Breast epithelium (tissue), 4 donors: ENCODE data around the gene EIF2D. TPM values are rescaled to one million over a fixed set of nuclear protein-coding genes. Genes with fewer than 3 reads are reported as not detected.

Experiments
- DNase-seq, 2 donors: peaks; one replicate each; pipeline ENCODE4 v3.0.0-alpha.2; 2019; ENCODE audit warnings: low spot score in 2 of 2
- H3K27ac ChIP-seq, 2 donors: fragments of 200-600 bp; sonication (generic) in 1 of 2; one replicate each; pipeline ENCODE4 v1.5.1; 2016 to 2019; ENCODE audit warnings: mild to moderate bottlenecking in 1 of 2
- H3K27me3 ChIP-seq, 2 donors: fragments of 200-600 bp; sonication (generic) in 1 of 2; one replicate each; pipeline versions ENCODE4 v1.5.1 to v1.6.0; 2017 to 2019; ENCODE audit warnings: control low read depth in 1 of 2, mild to moderate bottlenecking in 1 of 2
- H3K36me3 ChIP-seq: fragments of 200-600 bp; one replicate; pipeline ENCODE4 v1.5.1; 2019
- H3K4me1 ChIP-seq, 2 donors: fragments of 200-600 bp; sonication (generic); one replicate each; pipeline ENCODE4 v1.5.1; 2016 to 2019; ENCODE audit warnings: control low read depth in 1 of 2
- H3K4me3 ChIP-seq, 3 donors: fragments of 200-600 bp; sonication (generic); 1 replicate in 2 of 3; 2 replicates in 1 of 3; pipeline ENCODE4 v1.5.1; 2016 to 2019; ENCODE audit warnings: mild to moderate bottlenecking in 3 of 3, moderate library complexity in 2 of 3
- H3K9me3 ChIP-seq, 2 donors: fragments of 200-600 bp; sonication (generic) in 1 of 2; one replicate each; pipeline ENCODE4 v1.5.1; 2016 to 2019; ENCODE audit warnings: control low read depth in 1 of 2
- CTCF ChIP-seq, 3 donors: fragments of 450-650 bp; IDR thresholded peaks; one replicate each; pipeline ENCODE4 v1.5.1; 2016 to 2017; ENCODE audit warnings: antibody characterized with exemption in 3 of 3, mild to moderate bottlenecking in 3 of 3, moderate library complexity in 3 of 3
- POLR2A ChIP-seq: fragments of 450-650 bp; IDR thresholded peaks from one replicate; pipeline ENCODE4 v1.6.1; 2016; ENCODE audit warnings: antibody characterized with exemption, mild to moderate bottlenecking, moderate library complexity
- POLR2AphosphoS5 ChIP-seq, 3 donors: sonication (generic); formaldehyde crosslinking; IDR thresholded peaks; one replicate each; pipeline ENCODE4 v1.6.1; 2017; ENCODE audit warnings: antibody characterized with exemption in 3 of 3
- intact Hi-C: fragments of 100-400 bp; cut with DNase I; formaldehyde crosslinking; loops from one replicate; pipeline ENCODE4 v1.15.1; 2023; ENCODE audit warnings: low total_unique reads
- total RNA-seq, 3 donors: library from RNA; depleted of rRNA; stranded (reverse); fragments of >200 nt; gene quantifications; one replicate each; pipeline ENCODE4 v1.1.0, GENCODE V29; 2016

Gene EIF2D
- total RNA-seq, 3 donors from 2014 or later = 55.4 to 70.1 (median 68.6) TPM

- no peak overlapping the region for H3K4me3 ChIP-seq
- TF ChIP-seq POLR2AphosphoS5 (IDR thresholded peaks at IDR 0.05) (no peak), CTCF (IDR thresholded peaks at IDR 0.05) (no peak), POLR2A (no peak)
- intact Hi-C loops = no loop called here
- no peaks in the 10 kb centered on the region for H3K9me3 ChIP-seq
- no peaks in the 10 kb centered on the region for H3K36me3 ChIP-seq
- DNase-seq = no peak
- peak overlapping the region; percentile 17 to 72 for H3K27ac ChIP-seq
- no peaks in the 10 kb centered on the region for H3K27me3 ChIP-seq
- H3K4me1 ChIP-seq = peaks cover 3 to 10% of the 10 kb centered on the region in 2 donors
Measured at GRCh38 chr1:206559672-206559995, 52.6 kb downstream of the EIF2D start.

- H3K4me3 ChIP-seq = peak overlapping the region in 1 of 3 donors; percentile 56
- no peaks in the 10 kb centered on the region for H3K9me3 ChIP-seq
- no peak for TF ChIP-seq CTCF (IDR thresholded peaks at IDR 0.05)
- TF ChIP-seq POLR2A = no peak
- TF ChIP-seq POLR2AphosphoS5 (IDR thresholded peaks at IDR 0.05) = no peak
- intact Hi-C loops = no loop called here
- no peaks in the 10 kb centered on the region for H3K27me3 ChIP-seq
- H3K36me3 ChIP-seq = no peaks in the 10 kb centered on the region
- no peak for DNase-seq
- peaks cover 3 to 10% of the 10 kb centered on the region in 2 donors for H3K4me1 ChIP-seq
- peak overlapping the region; percentile 77 to 84 for H3K27ac ChIP-seq
Measured at GRCh38 chr1:206558794-206559671, 53.2 kb downstream of the EIF2D start.

DNA sequence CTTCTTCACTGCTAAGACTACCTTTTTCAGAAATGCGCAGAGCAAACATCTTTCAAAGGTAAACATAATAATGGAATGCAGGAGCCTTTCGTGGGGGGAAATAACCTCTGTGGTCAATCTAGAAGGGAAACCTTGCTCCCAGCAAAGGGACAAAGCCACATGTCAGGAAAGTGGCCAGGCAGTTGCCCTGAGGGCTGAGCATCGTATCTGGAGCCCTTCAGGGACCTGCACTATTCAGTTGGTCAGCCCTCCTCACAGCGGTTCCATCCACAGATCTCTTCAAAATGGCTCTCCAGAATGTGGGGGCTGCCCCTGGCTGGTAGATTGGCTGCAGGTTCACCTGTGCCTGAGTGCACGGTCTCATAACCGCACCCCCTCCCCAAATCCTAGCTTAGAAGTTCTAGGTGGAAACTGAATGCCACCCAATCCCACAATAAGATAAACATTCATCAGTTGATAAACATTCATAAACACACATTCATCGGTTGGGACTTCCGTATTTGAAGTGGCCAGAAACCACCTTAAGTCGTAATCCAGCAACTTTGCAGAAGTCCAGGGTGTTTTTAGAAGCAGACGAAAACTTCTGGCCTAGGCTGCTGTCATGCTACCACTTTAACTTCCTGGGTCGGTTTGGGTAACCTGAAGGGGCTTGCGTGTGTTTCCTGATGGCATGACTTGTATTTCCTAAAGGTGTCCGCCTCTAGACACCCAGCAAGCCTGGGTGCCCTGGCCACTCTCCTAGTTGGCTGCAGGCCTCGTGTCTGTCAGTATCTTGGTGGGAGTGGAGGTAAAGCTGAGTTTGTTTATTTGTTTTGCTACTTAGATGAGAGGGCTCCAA lies 54.4 kb downstream of the EIF2D start:
- peak overlapping the region; percentile 77 to 84 for H3K27ac ChIP-seq
- peak overlapping the region; percentile 56 to 82 (median 57) for H3K4me3 ChIP-seq
- no peaks in the 10 kb centered on the region for H3K27me3 ChIP-seq
- no peak for DNase-seq
- no peaks in the 10 kb centered on the region for H3K9me3 ChIP-seq
- TF ChIP-seq CTCF (IDR thresholded peaks at IDR 0.05) (no peak), POLR2AphosphoS5 (IDR thresholded peaks at IDR 0.05) (no peak), POLR2A (no peak)
- intact Hi-C loops = no loop called here
- H3K4me1 ChIP-seq = peaks cover 3 to 10% of the 10 kb centered on the region in 2 donors
- no peaks in the 10 kb centered on the region for H3K36me3 ChIP-seq

GRCh38 chr1:206556750-206557635 lies 55.3 kb downstream of the EIF2D start:
- DNase-seq = peak; percentile 57 to 66
- no peaks in the 10 kb centered on the region for H3K27me3 ChIP-seq
- intact Hi-C loops = no loop called here
- peak overlapping the region; percentile 56 to 82 (median 57) for H3K4me3 ChIP-seq
- H3K36me3 ChIP-seq = no peaks in the 10 kb centered on the region
- no peak for TF ChIP-seq CTCF (IDR thresholded peaks at IDR 0.05)
- TF ChIP-seq POLR2A = no peak
- no peak for TF ChIP-seq POLR2AphosphoS5 (IDR thresholded peaks at IDR 0.05)
- H3K27ac ChIP-seq = peak overlapping the region; percentile 77 to 84
- peaks cover 3 to 10% of the 10 kb centered on the region in 2 donors for H3K4me1 ChIP-seq
- no peaks in the 10 kb centered on the region for H3K9me3 ChIP-seq
